HAP-1 (cell line): Measurements from ENCODE around the gene RNASEH2A.
"Not testable (repeated sequence)": the region's sequence is repeated elsewhere in the genome, so short reads cannot be mapped to it uniquely, and the experiment has no call there.

Experiments used
- DNase-seq, 2 experiments: peaks; one replicate each; pipeline ENCODE4 v3.0.0-alpha.2; 2016 to 2020; ENCODE audit warnings: low spot score in 2 of 2
- H3K27me3 ChIP-seq: fragments of 250-450 bp; sonication (Bioruptor Pico); 2 replicates; pipeline ENCODE4 v1.5.1; 2020; ENCODE audit warnings: low read depth, mild to moderate bottlenecking, moderate library complexity
- H3K36me3 ChIP-seq: fragments of 250-450 bp; sonication (Bioruptor Pico); replicated peaks from 2 replicates; pipeline ENCODE4 v1.5.1; 2020; ENCODE audit warnings: mild to moderate bottlenecking
- H3K4me1 ChIP-seq: fragments of 250-450 bp; sonication (Bioruptor Pico); 2 replicates; pipeline ENCODE4 v1.5.1; 2020; ENCODE audit warnings: mild to moderate bottlenecking
- H3K4me3 ChIP-seq: fragments of 250-450 bp; sonication (Bioruptor Pico); 2 replicates; pipeline ENCODE4 v1.5.1; 2020; ENCODE audit warnings: mild to moderate bottlenecking, moderate library complexity
- H3K9me3 ChIP-seq: fragments of 250-450 bp; sonication (Bioruptor Pico); 2 replicates; pipeline ENCODE4 v1.5.1; 2020; ENCODE audit warnings: mild to moderate bottlenecking, moderate library complexity
- in situ Hi-C: fragments of 300-500 bp; cut with MboI; formaldehyde crosslinking; loops from 3 replicates; pipeline ENCODE4 v1.14.3; 2020; ENCODE audit warnings: low sequenced_read_pairs, inconsistent platforms, mixed read lengths

Gene RNASEH2A

GRCh38 chr19:12804051-12804450 is 2.3 kb upstream of the RNASEH2A start:
- Histone ChIP-seq H3K4me1 (peaks cover 18% of the 10 kb centered on the region), H3K27me3 (no peaks in the 10 kb centered on the region), H3K36me3 (peaks cover 36% of the 10 kb centered on the region), H3K4me3 (no peak overlapping the region), H3K9me3 (no peaks in the 10 kb centered on the region)
- in situ Hi-C loops, result no loop called here
- no peak for DNase-seq

GRCh38 chr19:12815088-12815487 is 8.7 kb downstream of the RNASEH2A start:
- DNase-seq, result no peak
- no peaks in the 10 kb centered on the region for H3K4me1 ChIP-seq
- in situ Hi-C loops, result no loop called here
- H3K4me3 ChIP-seq, result no peak overlapping the region
- H3K9me3 ChIP-seq, result no peaks in the 10 kb centered on the region
- H3K27me3 ChIP-seq, result no peaks in the 10 kb centered on the region
- H3K36me3 ChIP-seq, result peaks cover 37% of the 10 kb centered on the region

- H3K27me3 ChIP-seq, H3K4me3 ChIP-seq, DNase-seq, in situ Hi-C loops, H3K9me3 ChIP-seq, H3K4me1 ChIP-seq: not testable (repeated sequence)
- peaks cover 25% of the 10 kb centered on the region for H3K36me3 ChIP-seq
Measured at GRCh38 chr19:12817188-12817587, 10.8 kb downstream of the RNASEH2A start.

GRCh38 chr19:12817810-12818209 is 11.4 kb downstream of the RNASEH2A start:
- H3K4me1 ChIP-seq, H3K27me3 ChIP-seq, DNase-seq, in situ Hi-C loops, H3K4me3 ChIP-seq, H3K9me3 ChIP-seq: not testable (repeated sequence)
- peaks cover 19% of the 10 kb centered on the region for H3K36me3 ChIP-seq

- H3K4me1 ChIP-seq, result peaks cover 4% of the 10 kb centered on the region; the same call in 1 of the 2 replicates
- no peaks in the 10 kb centered on the region for H3K27me3 ChIP-seq
- H3K36me3 ChIP-seq, result no peaks in the 10 kb centered on the region
- DNase-seq, result no peak
- H3K9me3 ChIP-seq, result no peaks in the 10 kb centered on the region
- in situ Hi-C loops, result no loop called here
- no peak overlapping the region for H3K4me3 ChIP-seq
Measured at GRCh38 chr19:12821761-12822160, 15.4 kb downstream of the RNASEH2A start.

- Histone ChIP-seq H3K36me3 (no peaks in the 10 kb centered on the region), H3K4me1 (peaks cover 10% of the 10 kb centered on the region), H3K4me3 (peak overlapping the region; percentile 15), H3K27me3 (no peaks in the 10 kb centered on the region; the same call in 1 of the 2 replicates), H3K9me3 (no peaks in the 10 kb centered on the region)
- DNase-seq, result peak; percentile 71 to 92
- in situ Hi-C loops, result no loop called here
Measured at GRCh38 chr19:12825254-12826131, 19.1 kb downstream of the RNASEH2A start.

GRCh38 chr19:12828494-12828893 is 22.1 kb downstream of the RNASEH2A start:
- peak; percentile 65 to 91 for DNase-seq
- Histone ChIP-seq H3K36me3 (no peaks in the 10 kb centered on the region), H3K9me3 (no peaks in the 10 kb centered on the region), H3K4me1 (peaks cover 17% of the 10 kb centered on the region), H3K4me3 (peak overlapping the region; percentile 11; the same call in 1 of the 2 replicates), H3K27me3 (no peaks in the 10 kb centered on the region; the same call in none of the 2 replicates)
- in situ Hi-C loops, result no loop called here

GRCh38 chr19:12833418-12833737 is 27.0 kb downstream of the RNASEH2A start:
- H3K4me3 ChIP-seq, result peak overlapping the region; percentile 15; the same call in 1 of the 2 replicates
- in situ Hi-C loops, result no loop called here
- DNase-seq, result no peak
- no peaks in the 10 kb centered on the region; the same call in none of the 2 replicates for H3K27me3 ChIP-seq
- H3K9me3 ChIP-seq, result no peaks in the 10 kb centered on the region
- no peaks in the 10 kb centered on the region for H3K36me3 ChIP-seq
- peaks cover 20% of the 10 kb centered on the region for H3K4me1 ChIP-seq

- Histone ChIP-seq H3K36me3 (no peaks in the 10 kb centered on the region), H3K27me3 (no peaks in the 10 kb centered on the region; the same call in none of the 2 replicates), H3K4me3 (peak overlapping the region; percentile 69), H3K4me1 (peaks cover 14% of the 10 kb centered on the region), H3K9me3 (no peaks in the 10 kb centered on the region)
- in situ Hi-C loops, result no loop called here
- DNase-seq, result peak; percentile 48 to 83
Measured at GRCh38 chr19:12833738-12834565, 27.6 kb downstream of the RNASEH2A start.

- no peaks in the 10 kb centered on the region; the same call in none of the 2 replicates for H3K27me3 ChIP-seq
- 0 out of 2 replicates have a peak, but pooled peaks cover 4% of the 10 kb centered on the region for H3K36me3 ChIP-seq
- H3K9me3 ChIP-seq, result no peaks in the 10 kb centered on the region
- in situ Hi-C loops, result no loop called here
- peak within 1 kb of the TSS; percentile 69 for H3K4me3 ChIP-seq
- peaks cover 19% of the 10 kb centered on the region for H3K4me1 ChIP-seq
- peak in 1 of 2 experiments; percentile 43 for DNase-seq
Measured at GRCh38 chr19:12834566-12834943, 28.2 kb downstream of the RNASEH2A start, which contains the start of gene RTBDN. Gene RTBDN (minus strand): TSS chr19:12834579. CDS start chr19:12829979, 4,600 bp downstream.

- in situ Hi-C loops, result no loop called here
- H3K4me1 ChIP-seq, result peaks cover 19% of the 10 kb centered on the region
- H3K9me3 ChIP-seq, result no peaks in the 10 kb centered on the region
- peak overlapping the region; percentile 69; the same call in 1 of the 2 replicates for H3K4me3 ChIP-seq
- H3K27me3 ChIP-seq, result no peaks in the 10 kb centered on the region; the same call in none of the 2 replicates
- peak in 1 of 2 experiments; percentile 73 for DNase-seq
- H3K36me3 ChIP-seq, result 0 out of 2 replicates have a peak, but pooled peaks cover 7% of the 10 kb centered on the region
Measured at GRCh38 chr19:12834976-12835757, 28.8 kb downstream of the RNASEH2A start.

GRCh38 chr19:12836529-12836863 is 30.1 kb downstream of the RNASEH2A start:
- no peaks in the 10 kb centered on the region; the same call in 1 of the 2 replicates for H3K27me3 ChIP-seq
- H3K4me3 ChIP-seq, result no peak overlapping the region; the same call in 1 of the 2 replicates
- H3K4me1 ChIP-seq, result peaks cover 22% of the 10 kb centered on the region
- no peaks in the 10 kb centered on the region for H3K9me3 ChIP-seq
- 0 out of 2 replicates have a peak, but pooled peaks cover 10% of the 10 kb centered on the region for H3K36me3 ChIP-seq
- in situ Hi-C loops, result no loop called here
- DNase-seq, result no peak

GRCh38 chr19:12837225-12837624 is 30.8 kb downstream of the RNASEH2A start:
- Histone ChIP-seq H3K9me3 (no peaks in the 10 kb centered on the region), H3K36me3 (0 out of 2 replicates have a peak, but pooled peaks cover 10% of the 10 kb centered on the region), H3K4me3 (no peak overlapping the region), H3K4me1 (peaks cover 22% of the 10 kb centered on the region), H3K27me3 (no peaks in the 10 kb centered on the region; the same call in 1 of the 2 replicates)
- no peak for DNase-seq
- in situ Hi-C loops, result no loop called here
